Endodermal cell (in vitro differentiated cells): Measurements from ENCODE around the gene TPM3. TPM values are rescaled to one million over a fixed set of nuclear protein-coding genes. Genes with fewer than 3 reads are reported as not detected.
"Not testable (repeated sequence)": the region's sequence is repeated elsewhere in the genome, so short reads cannot be mapped to it uniquely, and the experiment has no call there.

Experiments
- DNase-seq: peaks from one replicate; pipeline ENCODE4 v3.0.0-alpha.2; 2017
- H3K27ac ChIP-seq: 2 replicates; pipeline ENCODE4 v1.5.1; 2013; ENCODE audit warnings: mild to moderate bottlenecking, low read depth, low read length, moderate library complexity
- H3K27me3 ChIP-seq: 2 replicates; pipeline ENCODE4 v1.6.1; 2013; ENCODE audit warnings: mild to moderate bottlenecking, low read length, moderate library complexity; ENCODE audit not compliant: insufficient read depth, control insufficient read depth, poor library complexity, severe bottlenecking
- H3K36me3 ChIP-seq: 2 replicates; pipeline ENCODE4 v1.7.0; 2013; ENCODE audit warnings: mild to moderate bottlenecking, low read length, moderate library complexity; ENCODE audit not compliant: control insufficient read depth, insufficient read depth
- H3K4me1 ChIP-seq: one replicate; pipeline ENCODE4 v1.7.0; 2013; ENCODE audit warnings: low read length; ENCODE audit not compliant: control insufficient read depth, insufficient read depth
- H3K4me3 ChIP-seq: 2 replicates; pipeline ENCODE4 v1.5.1; 2013; ENCODE audit warnings: mild to moderate bottlenecking, low read length, moderate library complexity
- H3K9ac ChIP-seq: 2 replicates; pipeline ENCODE4 v1.6.1; 2013; ENCODE audit warnings: mild to moderate bottlenecking, low read length, moderate library complexity; ENCODE audit not compliant: poor library complexity, severe bottlenecking; ENCODE audit errors: extremely low read depth
- H3K9me3 ChIP-seq: 2 replicates; pipeline ENCODE4 v1.6.1; 2013; ENCODE audit warnings: mild to moderate bottlenecking, low read length, moderate library complexity; ENCODE audit not compliant: control insufficient read depth
- H3K27ac Mint-ChIP-seq: 2 replicates; pipeline ENCODE4 v1.8.0; 2020; ENCODE audit warnings: mixed read lengths
- H3K27me3 Mint-ChIP-seq: 2 replicates; pipeline ENCODE4 v1.8.0; 2021; ENCODE audit warnings: mild to moderate bottlenecking, mixed read lengths; ENCODE audit not compliant: insufficient read depth
- H3K36me3 Mint-ChIP-seq: 2 replicates; pipeline ENCODE4 v1.8.0; 2020; ENCODE audit warnings: low read depth, mixed read lengths
- H3K4me1 Mint-ChIP-seq: 2 replicates; pipeline ENCODE4 v1.8.0; 2020; ENCODE audit warnings: mixed read lengths
- H3K4me3 Mint-ChIP-seq: 2 replicates; pipeline ENCODE4 v1.8.0; 2020; ENCODE audit warnings: mild to moderate bottlenecking, moderate library complexity, mixed read lengths
- H3K9me3 Mint-ChIP-seq: 2 replicates; pipeline ENCODE4 v1.8.0; 2020; ENCODE audit warnings: mild to moderate bottlenecking, mixed read lengths
- WGBS, 2 experiments: methylation state at CpG; one replicate each; pipeline versions ENCODE4 v1.1.5 to v1.1.7; 2013; ENCODE audit warnings: missing lambda C conversion rate in 2 of 2, mixed read lengths in 1 of 2; ENCODE audit not compliant: insufficient coverage in 1 of 2, insufficient read length in 1 of 2; 5-methylcytosine and 5-hydroxymethylcytosine counted together
- total RNA-seq, 2 donors: library from RNA; stranded (reverse); fragmentation: NEBNext Ultra II Directional in 1 of 2; extraction: Animal tissue kit (Norgen Biotek cat#: 25700) in 1 of 2; gene quantifications; 2 replicates in 1 of 2; 3 replicates in 1 of 2; pipeline ENCODE4 v1.2.1, GENCODE V29; 2021
- TF ChIP-seq, protein P1 (sequence below): fragments of 200-600 bp; sonication (generic); conservative IDR thresholded peaks from 2 replicates; pipeline ENCODE4 v1.5.0; 2021; ENCODE audit warnings: antibody characterized with exemption, mild to moderate bottlenecking

Gene TPM3
- total RNA-seq, 2 donors from 2014 or later = 597 to 679 TPM

DNA sequence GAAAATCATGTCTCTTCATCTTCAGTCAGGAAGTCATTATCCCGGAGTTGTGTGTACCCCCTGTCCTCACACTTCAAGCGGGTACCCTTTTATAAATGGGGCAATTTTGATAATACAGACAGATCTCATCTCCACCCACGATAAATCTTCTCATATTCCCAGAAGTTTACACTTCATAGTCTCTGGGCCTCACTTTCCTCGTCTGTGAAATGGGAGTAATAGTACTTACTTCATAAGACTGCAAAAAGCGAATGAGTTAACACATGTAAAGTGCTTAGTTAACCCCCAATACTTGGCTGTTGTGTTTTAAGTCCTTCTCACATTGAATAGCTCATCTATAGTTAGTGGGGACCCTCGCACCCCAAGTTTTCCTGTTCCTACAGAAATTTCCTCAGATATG is 37.8 kb downstream of the TPM3 start:
- DNase-seq = no peak
- H3K4me3 ChIP-seq = no peak overlapping the region
- WGBS, 2 experiments = 94 to 100% methylated on average over 4 to 6 of the region's 6 CpGs
- no peaks in the 10 kb centered on the region for H3K27me3 Mint-ChIP-seq
- peaks cover 41% of the 10 kb centered on the region for H3K36me3 Mint-ChIP-seq
- H3K9ac ChIP-seq = no peak overlapping the region
- H3K9me3 ChIP-seq = no peaks in the 10 kb centered on the region
- H3K9me3 Mint-ChIP-seq = no peaks in the 10 kb centered on the region
- no peaks in the 10 kb centered on the region for H3K27me3 ChIP-seq
- TF ChIP-seq, protein P1, sequence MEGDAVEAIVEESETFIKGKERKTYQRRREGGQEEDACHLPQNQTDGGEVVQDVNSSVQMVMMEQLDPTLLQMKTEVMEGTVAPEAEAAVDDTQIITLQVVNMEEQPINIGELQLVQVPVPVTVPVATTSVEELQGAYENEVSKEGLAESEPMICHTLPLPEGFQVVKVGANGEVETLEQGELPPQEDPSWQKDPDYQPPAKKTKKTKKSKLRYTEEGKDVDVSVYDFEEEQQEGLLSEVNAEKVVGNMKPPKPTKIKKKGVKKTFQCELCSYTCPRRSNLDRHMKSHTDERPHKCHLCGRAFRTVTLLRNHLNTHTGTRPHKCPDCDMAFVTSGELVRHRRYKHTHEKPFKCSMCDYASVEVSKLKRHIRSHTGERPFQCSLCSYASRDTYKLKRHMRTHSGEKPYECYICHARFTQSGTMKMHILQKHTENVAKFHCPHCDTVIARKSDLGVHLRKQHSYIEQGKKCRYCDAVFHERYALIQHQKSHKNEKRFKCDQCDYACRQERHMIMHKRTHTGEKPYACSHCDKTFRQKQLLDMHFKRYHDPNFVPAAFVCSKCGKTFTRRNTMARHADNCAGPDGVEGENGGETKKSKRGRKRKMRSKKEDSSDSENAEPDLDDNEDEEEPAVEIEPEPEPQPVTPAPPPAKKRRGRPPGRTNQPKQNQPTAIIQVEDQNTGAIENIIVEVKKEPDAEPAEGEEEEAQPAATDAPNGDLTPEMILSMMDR = no peak
- no peak overlapping the region for H3K27ac ChIP-seq
- peaks cover 44% of the 10 kb centered on the region for H3K36me3 ChIP-seq
- no peak overlapping the region for H3K4me3 Mint-ChIP-seq
- H3K27ac Mint-ChIP-seq = no peak overlapping the region
- H3K4me1 Mint-ChIP-seq = peaks cover 25% of the 10 kb centered on the region
- peaks cover 5% of the 10 kb centered on the region for H3K4me1 ChIP-seq

DNA sequence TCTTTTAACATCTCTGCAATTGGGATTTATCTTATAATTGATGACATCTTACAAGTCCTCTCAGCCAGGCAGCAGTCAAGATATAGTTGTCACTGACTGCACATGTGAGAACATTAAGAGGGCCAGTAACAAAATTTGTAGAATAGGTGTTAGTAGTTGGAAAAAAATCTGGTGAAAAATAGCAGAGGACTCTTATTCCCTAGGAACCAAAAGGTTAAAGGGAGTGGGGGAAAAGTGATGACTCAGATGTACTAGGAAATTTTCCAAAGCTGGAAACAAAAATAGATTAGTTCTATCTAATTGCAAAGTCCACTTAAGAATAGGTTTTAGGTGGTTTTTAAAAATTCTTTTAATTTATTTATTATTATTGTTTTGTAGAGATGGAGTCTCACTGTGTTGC is 40.6 kb downstream of the TPM3 start:
- Mint-ChIP-seq H3K27ac (no peak overlapping the region), H3K9me3 (no peaks in the 10 kb centered on the region), H3K36me3 (peaks cover 17% of the 10 kb centered on the region), H3K4me3 (no peak overlapping the region), H3K27me3 (no peaks in the 10 kb centered on the region), H3K4me1 (peaks cover 6% of the 10 kb centered on the region)
- H3K27me3 ChIP-seq = no peaks in the 10 kb centered on the region
- no peak for DNase-seq
- TF ChIP-seq, protein P1 = no peak
- H3K9me3 ChIP-seq = no peaks in the 10 kb centered on the region
- no peak overlapping the region for H3K4me3 ChIP-seq
- no peaks in the 10 kb centered on the region for H3K4me1 ChIP-seq
- no peak overlapping the region for H3K27ac ChIP-seq
- no peak overlapping the region for H3K9ac ChIP-seq
- H3K36me3 ChIP-seq = peaks cover 19% of the 10 kb centered on the region

DNA sequence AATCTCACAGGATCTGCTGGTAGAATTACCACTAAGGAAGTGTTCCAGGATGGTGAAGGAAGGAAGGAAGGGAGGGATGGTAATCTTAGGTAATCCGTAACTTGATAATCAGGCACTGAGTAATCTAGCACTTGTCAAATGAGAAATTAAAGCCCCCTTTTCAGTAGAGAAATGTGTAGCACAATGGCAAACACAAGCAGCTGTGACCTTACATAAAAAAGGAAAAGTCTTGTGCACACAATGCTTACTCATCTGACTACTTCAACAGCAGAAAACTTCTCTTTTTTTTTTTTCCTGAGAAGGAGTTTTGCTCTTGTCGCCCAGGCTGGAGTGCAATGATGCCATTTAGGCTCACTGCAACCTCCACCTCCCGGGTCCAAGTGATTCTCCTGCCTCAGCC is 43.1 kb downstream of the TPM3 start:
- no peaks in the 10 kb centered on the region for H3K36me3 ChIP-seq

DNA sequence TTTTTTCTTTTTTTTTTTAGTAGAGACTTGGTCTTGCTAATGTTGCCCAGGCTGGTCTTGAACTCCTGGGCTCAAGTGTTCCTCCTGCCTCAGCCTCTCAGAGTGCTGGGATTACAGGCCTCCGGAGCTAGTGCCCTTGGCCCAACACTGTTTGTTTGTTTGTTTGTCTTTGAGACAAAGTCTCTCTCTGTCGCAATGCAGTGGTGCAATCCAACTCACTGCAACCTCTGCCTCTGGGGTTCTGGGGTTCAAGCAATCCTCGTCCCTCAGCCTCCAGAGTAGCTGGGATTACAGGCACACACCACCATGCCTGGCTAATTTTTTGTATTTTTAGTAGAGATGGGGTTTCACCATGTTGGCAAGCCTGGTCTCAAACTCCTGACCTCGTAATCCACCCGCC is 44.4 kb downstream of the TPM3 start:
- not testable (repeated sequence) for H3K27me3 ChIP-seq, H3K27ac ChIP-seq, H3K27ac Mint-ChIP-seq, H3K4me1 ChIP-seq, H3K36me3 Mint-ChIP-seq, H3K36me3 ChIP-seq, H3K9me3 Mint-ChIP-seq, H3K4me3 ChIP-seq, H3K9me3 ChIP-seq, H3K4me3 Mint-ChIP-seq, DNase-seq, H3K27me3 Mint-ChIP-seq, H3K9ac ChIP-seq, H3K4me1 Mint-ChIP-seq
- WGBS, 2 experiments = 90 to 96% methylated on average over 3 to 5 of the region's 5 CpGs

More for the DNA sequence above, 43.1 kb downstream of the TPM3 start:
- no peak overlapping the region for H3K27ac ChIP-seq
- TF ChIP-seq, protein P1 = no peak
- no peaks in the 10 kb centered on the region for H3K9me3 Mint-ChIP-seq
- H3K27me3 Mint-ChIP-seq = no peaks in the 10 kb centered on the region
- H3K4me3 ChIP-seq = no peak overlapping the region
- H3K9ac ChIP-seq = no peak overlapping the region
- no peak overlapping the region for H3K27ac Mint-ChIP-seq
- H3K4me3 Mint-ChIP-seq = no peak overlapping the region
- DNase-seq = no peak
- H3K4me1 ChIP-seq = no peaks in the 10 kb centered on the region
- no peaks in the 10 kb centered on the region for H3K9me3 ChIP-seq
- H3K4me1 Mint-ChIP-seq = no peaks in the 10 kb centered on the region
- 90 to 91% methylated on average over 3 of the region's 3 CpGs for WGBS, 2 experiments
- no peaks in the 10 kb centered on the region for H3K36me3 Mint-ChIP-seq
- H3K27me3 ChIP-seq = no peaks in the 10 kb centered on the region
